NCI-H82 (cell line): Measurements from ENCODE around the gene KDM6A.
"Not testable (repeated sequence)": the region's sequence is repeated elsewhere in the genome, so short reads cannot be mapped to it uniquely, and the experiment has no call there.

ENCODE experiments used
- DNase-seq: peaks from one replicate; lab custom pipeline; 2025; lab: John Stamatoyannopoulos, UW

KDM6A gene

DNA sequence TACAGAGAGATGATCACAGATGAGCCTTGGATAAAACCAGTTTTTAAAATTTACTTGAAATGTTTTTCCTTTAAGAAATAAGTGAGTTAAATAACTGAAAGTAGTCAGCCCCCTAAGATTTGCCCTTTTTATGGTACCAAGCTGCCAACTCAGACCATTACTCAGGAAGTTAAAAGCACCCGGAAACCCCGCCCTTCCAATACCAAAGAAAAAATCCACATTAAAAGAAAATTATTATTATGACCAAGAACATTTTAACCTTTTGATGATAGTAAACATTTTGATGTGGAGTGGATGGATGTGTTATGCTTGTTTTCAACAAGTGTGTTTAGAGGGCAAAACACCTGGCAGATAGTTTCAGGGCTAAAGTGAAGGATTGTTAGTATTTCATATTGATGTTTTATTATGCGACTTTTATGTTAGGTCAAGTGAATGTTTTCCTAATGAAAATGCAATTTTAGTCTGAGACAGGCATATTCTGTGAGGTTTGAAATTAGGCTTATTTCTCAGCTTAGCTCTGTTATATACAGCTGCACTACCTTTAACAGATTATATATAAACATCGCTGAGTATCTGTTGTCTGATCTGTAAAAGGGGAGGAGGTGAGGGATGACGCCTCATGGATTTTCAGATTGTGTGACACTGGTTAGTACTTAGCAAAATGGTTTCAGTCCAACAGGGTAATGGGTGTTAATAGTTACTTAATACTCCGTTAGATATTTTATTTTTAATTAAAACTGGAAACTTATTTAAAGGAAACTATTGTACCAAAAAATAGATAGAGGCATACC lies 89.0 kb downstream of the KDM6A start:
- no peak for DNase-seq

DNA sequence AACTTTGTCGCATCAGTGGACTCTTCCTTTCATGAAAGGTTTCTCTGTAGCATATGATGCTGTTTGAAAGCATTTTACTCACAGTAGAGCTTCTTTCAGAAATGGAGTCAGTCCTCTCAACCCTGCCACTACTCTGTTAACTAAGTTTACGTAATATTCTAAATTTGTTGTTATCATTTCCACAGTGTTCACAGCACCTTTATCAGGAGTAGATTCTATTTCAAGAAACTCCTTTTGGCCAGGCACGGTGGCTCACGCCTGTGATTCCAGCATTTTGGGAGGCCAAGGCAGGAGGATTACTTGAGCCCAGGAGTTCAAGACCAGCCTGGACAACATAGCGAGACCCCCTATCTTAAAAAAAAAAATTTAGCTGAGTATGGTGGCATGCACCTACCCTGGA lies 90.0 kb downstream of the KDM6A start:
- no peak for DNase-seq

DNA sequence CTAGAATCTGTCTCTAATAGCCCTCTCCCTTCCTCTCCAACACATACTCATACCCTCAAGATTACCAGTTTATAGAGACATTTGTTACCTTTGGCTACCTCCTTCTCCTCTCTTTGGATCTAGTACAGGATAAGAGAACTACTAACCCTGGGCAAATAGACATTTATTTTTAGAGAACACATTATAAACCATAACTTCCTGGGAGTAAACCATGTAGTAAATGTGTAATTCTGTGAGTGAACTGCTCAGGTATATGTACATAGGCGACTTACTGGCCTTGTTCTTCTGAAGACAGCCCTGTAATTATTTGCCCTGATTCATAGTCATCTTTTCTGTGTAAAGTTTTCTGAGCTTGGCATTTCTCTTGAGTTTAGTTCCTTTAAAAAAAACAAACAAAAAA lies 94.2 kb downstream of the KDM6A start:
- no peak for DNase-seq

DNA sequence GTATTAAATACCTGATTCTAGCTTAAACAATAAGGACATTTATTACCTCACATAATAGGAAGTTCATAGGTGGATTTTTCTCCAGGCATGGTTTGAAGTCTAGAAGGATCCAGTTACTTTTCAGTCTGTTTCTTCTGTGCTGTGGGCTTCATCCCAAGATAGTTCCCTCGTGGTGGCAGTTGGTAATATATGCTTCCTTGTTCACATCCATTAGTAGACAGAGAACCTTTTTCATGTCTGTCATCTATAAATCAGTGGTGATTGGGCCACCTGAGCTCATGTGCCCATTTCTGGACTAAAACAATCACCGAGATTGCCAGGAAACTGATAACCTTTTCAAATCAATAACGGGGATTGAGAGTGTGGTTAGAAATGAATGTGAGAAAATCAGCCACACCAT lies 97.7 kb downstream of the KDM6A start:
- no peak for DNase-seq

DNA sequence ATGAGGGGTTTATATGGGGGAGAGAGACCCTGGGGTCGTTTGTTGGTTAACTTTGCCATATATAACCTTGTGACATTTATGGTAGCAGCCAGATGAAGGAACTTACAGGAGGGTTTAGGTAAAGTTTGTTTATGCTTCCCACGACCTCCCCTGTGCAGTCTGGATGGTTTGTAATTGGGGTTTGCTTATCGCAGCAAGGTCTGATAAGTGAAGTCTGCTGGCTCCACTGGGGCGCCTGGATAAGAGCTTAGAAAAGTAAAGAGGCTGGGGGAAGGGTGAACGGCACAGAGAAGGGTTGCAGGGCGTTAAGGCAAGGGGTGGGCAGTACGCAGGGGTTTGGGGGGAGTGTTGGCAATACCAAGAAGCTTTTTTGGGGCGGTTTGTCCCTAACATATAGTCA lies 98.7 kb downstream of the KDM6A start:
- no peak for DNase-seq

DNA sequence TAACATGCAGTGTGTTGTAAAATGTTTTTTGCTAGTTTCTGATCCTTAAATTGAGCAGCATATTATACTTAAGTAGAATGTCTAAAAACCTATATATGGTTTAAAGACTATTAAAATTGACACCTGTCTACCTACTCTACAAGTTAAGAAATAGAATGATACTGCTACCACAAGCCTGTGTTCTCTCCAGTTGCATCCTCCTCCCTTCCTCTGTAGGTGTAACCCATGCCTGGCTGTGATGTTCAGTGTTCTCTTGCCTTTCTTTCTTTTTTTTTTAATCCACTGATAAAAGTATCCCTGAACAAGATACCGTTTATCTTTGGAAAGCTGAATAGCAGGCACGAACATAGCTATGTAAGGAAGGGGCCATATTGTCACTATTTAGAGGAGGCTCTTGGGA lies 99.1 kb downstream of the KDM6A start:
- DNase-seq: no peak

DNA sequence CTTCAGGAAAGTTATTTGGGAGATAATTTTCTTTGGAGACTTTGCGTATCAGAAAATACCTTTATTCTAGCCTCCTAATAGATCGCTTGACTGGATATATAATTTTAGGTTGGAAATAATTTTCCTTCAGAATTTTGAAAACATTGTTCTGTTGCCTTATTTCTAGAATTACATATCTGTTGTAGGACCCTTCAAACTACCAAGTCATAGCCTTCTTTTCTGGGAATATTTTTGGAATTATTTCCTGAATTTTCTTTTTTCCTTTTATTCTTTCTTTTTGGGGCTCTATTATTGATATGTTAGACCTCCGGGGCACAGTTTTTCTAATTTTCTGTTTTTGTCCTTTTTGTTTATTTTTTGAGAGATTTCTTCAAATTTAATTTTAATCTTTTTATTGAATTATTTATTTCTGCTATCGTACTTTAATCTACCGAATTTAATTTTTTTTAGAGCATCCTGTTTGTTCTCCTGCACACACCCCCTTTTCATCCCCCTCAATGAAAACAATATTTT lies 100.5 kb downstream of the KDM6A start:
- no peak for DNase-seq

DNA sequence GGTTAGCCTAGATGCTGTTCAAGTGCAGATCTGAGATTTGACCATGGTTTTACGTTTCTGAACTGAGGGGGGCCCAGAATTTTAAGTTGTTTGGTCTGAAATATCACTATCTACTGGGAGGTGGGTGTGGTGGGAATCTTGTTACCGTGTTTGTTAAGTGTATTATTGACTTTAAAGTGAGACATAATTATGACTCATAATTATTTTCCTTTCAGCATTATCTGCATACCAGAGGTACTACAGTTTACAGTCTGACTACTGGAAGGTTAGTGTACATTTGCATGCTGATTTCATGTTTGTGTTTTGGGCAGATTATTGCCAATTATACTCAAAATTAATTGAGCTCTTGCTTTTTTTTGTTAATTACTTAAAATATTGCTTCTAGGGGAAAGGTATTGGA lies 101.5 kb downstream of the KDM6A start:
- DNase-seq: no peak

DNA sequence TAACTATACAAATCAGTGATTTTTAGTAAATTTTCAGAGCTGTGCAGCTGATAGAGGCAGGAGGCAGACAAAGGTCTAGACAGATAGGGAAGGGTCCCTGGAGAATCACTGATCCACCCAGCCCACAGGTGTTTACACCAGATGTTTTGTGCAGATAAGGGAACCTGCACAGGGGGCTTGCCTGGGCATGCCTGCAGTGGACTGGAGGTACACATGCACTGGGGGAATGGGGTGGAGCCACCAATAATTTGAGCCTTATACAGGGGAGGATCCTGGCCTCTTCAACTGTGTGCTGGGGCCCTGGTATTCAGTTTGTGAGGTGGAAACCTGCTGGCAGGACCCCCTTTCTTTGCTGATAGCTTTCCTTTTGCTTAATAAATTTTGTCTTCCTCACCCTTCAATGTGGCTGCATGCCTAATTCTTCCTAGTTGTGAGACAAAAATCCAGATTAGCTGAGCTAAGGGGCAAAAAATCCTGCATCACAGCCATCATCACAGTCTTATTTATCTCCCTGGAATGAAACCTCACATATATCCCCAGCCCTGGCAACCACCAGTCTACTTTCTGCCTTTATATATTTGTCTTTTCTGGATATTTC lies 102.8 kb downstream of the KDM6A start:
- DNase-seq: peak; percentile 1

DNA sequence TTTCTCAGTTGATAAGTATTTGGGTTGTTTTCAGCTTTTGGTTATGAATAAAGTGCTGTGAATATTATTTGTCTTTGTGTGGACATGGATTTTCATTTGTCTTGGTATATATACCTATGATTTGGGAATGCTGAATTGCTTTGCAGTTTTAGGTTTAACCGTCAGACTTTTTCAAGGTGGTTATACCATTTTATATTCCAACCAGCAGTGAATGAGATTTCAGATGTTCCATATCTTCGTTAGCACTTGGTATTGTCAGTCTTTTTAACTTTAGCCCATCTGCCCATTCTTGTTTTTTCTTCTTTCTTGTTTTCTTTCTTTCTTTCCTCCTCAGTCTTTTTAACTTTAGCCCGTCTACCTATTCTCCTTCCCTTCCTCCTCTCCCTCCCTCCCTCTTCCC lies 106.0 kb downstream of the KDM6A start:
- no peak for DNase-seq

DNA sequence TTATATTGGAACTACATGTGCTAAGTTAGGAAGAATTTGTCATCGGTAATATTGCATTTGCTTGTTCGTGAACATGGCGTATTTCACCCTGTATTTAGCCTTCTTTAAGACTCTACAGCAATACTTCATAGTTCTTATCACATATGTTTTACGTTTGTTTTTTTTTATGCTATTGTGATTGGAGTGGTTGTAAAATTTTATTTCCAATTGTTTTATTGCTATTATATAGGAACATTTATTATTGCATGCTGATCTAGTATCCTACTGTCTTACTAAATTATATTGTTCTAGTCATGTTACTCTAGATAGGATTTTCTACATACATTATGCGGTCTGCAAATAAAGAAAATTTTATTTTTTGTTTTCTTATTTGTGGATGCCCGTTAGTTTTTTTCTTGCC lies 107.4 kb downstream of the KDM6A start:
- DNase-seq: no peak

DNA sequence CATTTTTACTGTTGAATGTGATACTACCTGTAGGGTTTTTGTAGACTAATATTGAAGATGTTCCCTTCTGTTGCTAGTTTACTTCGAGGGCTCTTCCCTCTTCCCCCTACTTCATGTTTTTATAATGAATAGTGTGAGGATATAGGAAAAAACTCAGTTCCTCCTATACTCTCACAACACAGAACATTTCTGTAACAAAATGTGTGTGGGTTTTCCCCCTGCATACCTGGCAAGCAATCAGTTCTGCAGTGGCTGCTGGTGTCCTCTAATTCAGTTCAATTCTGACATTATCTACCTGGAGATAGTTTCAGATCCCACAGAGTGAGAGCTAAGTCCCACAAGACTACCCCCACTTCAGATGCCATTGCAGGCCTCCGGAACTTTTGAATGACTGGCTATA lies 107.9 kb downstream of the KDM6A start:
- no peak for DNase-seq

DNA sequence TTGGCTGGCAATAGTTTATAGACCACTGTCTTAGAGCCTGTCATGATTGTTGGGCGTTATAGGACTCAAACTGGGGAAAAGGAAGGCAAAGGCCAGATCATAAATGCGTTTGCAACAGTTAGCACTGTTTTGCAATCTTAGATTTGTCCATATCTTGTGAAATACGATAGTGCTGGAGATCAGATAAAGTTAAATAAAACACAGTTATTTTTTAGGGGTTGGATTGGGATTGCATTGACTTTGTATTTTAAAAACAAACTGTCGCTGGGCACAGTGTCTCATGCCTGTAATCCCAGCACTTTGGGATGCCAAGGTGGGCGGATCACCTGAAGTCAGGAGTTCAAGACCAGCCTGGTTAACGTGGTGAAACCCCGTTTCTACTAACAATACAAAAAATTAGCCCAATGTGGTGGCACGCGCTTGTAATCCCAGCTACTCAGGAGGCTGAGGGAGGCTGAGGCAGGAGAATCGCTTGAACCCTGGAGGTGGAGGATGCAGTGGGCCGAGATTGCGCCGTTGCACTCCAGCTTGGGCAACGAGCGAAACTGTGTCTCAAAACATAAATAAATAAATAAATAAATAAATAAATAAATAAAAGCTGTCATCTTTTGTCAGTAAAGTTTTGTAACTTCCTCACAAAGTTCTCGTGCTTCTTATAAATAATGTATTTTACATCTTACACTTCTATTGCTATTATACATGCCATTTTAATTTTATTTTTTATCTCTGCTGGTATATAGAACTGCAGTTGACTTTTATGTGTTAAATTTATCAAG lies 117.2 kb downstream of the KDM6A start:
- no peak for DNase-seq

DNA sequence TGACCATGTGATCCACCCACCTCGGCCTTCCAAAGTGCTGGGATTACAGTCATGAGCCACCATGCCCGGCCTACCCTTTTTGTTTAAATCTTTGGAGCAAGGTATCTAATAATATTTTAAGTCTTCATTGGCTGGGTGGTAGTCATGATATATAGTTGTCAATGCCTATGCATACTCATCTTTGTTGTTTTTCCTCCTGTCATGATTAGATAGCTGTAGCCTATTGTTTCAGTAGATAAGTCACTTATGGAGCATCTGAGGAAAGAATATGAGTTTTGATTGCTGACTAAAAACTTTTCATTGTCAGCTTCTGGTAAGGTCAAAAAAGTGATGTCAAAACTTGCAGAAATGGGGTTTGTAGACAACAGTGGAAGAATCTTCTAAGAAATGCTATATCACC lies 119.8 kb downstream of the KDM6A start:
- no peak for DNase-seq

DNA sequence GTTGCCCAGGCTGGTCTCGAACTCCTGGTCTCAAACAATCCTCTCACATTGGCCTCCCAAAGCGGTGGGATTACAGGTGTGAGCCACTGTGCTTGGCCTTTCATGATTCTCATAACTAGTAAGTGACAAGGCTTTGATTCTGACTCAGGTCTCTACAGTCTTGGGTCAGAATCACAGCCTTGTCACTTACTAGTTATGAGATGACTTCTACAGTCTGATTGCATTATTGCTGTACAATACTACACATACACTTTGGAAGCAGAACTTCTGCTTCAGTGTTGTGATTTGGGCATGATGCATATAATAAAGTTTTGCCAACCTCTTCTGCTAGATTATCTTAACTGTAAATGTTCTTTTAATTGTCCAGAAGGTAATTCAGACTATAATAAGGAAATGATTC lies 123.3 kb downstream of the KDM6A start:
- no peak for DNase-seq

DNA sequence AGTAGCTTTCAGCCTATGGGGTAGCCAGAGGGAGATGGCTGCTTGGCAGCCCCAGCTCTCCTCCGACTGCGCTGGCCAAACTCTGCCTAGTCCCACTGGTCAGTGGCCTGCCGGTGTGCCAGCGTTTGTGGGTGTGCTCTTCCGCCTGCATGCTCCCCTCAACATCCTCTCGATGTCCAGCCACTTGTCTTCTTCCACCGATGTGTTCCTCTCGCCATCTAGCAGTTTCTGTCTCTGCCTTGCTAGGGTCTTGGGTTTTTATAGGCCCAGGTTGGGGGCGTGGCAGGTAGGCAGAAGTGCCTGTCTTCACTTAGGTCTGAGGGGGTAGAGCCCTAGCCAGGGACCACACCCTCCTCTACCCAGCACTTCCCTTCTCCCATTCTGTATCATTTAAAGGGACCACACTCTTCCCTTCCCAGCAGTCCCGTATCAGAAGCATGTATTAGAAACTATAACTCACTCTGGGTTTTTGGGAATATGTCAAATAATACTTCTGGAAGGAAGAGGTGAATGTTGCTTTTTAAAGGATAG lies 124.4 kb downstream of the KDM6A start:
- DNase-seq: no peak

DNA sequence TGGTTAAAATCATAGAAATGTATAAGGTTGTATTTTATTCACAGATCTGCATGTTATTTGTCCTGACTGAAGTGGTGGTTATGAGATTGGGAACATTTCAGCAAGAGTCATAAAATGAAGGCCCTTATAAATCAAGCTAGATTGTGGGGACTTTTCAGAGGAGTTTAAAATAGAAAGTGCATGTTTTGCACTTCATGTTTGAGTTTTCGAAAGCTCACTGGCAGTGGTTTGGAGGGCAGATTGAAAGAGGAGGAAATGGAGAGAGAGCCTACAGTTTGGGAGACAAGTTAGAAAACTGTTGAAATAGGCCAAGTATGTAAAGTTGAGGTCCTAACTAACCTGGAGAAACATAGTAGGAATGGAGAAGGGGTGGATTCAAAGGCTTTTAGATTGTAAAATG lies 124.9 kb downstream of the KDM6A start:
- no peak for DNase-seq

DNA sequence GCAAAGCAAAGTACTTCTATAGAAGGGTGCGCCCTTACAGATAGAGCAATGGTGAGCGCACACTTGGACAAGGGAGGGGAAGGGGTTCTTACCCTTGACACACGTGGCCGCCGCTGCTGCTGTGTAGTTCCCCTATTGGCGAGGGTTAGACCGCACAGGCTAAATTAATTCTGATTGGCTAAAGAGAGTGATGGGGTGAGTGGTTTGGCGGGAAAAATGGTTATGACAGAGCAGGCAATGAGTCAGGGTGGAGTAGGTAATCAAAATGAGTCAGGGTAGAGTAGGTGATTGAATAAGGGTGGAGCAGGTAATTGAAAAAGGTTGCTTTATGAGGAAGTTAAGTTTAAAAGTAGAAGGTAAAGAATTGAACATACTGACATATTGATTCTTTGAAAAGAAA lies 126.2 kb downstream of the KDM6A start:
- DNase-seq: not testable (repeated sequence)

DNA sequence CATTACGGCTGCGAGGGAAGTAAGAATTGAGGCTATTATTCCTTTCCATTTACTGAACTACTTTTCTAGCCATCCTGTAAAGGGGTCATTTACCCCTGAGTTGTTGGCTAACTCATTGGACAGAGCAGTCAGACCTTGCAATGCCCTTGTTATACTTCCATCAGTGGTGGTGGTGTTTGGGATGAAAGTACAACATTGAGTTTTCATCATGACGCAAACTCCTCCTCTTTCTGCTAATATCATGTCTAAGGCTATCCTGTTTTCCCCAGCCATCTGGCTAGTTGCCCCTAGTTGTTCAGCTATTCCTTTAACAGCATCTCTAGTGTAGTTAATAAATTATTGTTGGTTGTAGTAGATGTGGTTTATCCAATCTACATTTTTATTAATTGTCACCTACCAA lies 126.9 kb downstream of the KDM6A start:
- DNase-seq: not testable (repeated sequence)

DNA sequence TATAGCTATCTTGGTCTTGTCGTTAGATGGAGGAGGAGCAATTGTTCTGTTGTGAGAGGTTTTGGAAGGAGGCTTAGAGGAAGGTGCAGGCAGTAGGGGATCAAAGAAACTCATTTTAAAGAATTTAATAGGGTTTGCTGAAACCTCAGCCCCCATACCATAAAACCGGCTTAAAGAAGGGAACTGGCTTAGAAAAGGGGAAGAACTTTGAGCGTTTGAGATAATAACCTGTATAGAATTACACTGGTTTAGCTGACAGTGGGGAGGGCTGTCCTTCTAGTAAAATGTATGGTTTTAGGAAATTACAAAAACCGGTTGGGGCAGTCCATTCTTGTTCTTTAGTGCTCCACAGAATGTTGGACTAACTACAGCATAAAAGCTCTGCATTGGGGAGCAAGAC lies 128.1 kb downstream of the KDM6A start:
- no peak for DNase-seq

DNA sequence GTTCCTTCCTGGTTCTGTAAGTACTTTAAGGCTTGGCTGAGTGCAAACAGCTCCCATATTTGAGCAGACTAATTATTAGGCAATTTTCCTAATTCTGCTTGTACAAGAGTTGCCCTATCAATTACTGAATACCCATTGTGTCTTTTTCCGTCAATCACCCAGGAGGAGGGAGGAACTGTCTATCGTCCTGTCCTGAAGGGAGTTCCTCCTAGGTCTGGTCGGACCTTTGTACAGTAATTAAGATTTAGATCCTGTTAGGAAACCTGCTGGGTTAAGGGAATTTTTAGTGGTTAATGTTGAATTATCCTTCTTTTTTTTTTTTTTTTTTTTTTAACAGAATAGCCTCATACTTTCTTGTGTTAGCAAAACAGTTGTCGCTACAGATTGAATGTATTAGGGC lies 130.1 kb downstream of the KDM6A start:
- DNase-seq: no peak

DNA sequence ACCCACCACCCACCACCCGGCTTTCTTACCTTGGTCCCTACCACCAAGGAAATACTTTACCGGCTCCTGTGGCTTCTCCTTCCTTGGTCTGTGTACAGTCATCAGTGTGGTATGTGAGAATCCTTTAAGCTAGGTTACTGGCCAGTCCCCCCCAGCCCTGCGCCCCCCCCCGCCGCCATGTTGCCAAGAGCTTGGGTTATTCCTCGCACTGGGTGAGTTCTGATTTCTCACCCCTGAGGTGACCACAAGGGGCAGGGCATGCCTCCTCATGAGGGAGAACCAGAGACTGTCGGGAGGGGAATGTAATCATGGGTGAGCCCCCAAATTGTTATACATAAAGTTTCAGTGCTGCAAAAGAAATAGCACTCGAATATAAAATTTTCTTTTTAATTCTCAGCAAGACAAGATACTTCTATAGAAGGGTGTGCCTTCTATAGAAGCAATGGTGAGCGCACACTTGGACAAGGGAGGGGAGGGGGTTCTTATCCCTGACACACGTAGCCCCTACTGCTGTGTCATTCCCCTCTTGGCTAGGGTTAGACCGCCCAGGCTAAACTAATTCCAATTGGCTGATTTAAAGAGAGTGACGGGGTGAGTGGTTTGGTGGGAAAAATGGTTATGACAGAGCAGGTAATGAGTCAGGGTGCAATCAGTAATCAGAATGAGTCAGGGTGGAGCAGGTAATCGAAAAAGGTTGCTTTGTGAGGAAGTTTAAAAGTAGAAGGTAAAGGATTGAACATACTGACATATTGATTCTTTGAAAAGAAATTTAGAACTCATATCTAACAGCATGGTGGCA lies 133.2 kb downstream of the KDM6A start:
- no peak for DNase-seq
